Glutamatergic neuron (in vitro differentiated cells): Measurements from ENCODE around the gene GLCE. TPM values are rescaled to one million over a fixed set of nuclear protein-coding genes. Genes with fewer than 3 reads are reported as not detected.

Source experiments
- DNase-seq: peaks from one replicate; pipeline ENCODE4 v3.0.0; 2022
- H3K27ac Mint-ChIP-seq: one replicate; pipeline ENCODE4 v1.8.0; 2020; ENCODE audit warnings: mild to moderate bottlenecking, mixed read lengths, inconsistent platforms; ENCODE audit not compliant: unreplicated experiment
- H3K27me3 Mint-ChIP-seq: one replicate; pipeline ENCODE4 v1.8.0; 2020; ENCODE audit warnings: mild to moderate bottlenecking, moderate library complexity, mixed read lengths, inconsistent platforms; ENCODE audit not compliant: unreplicated experiment
- H3K36me3 Mint-ChIP-seq: one replicate; pipeline ENCODE4 v1.8.0; 2020; ENCODE audit warnings: mild to moderate bottlenecking, mixed read lengths, inconsistent platforms; ENCODE audit not compliant: unreplicated experiment
- H3K4me1 Mint-ChIP-seq: one replicate; pipeline ENCODE4 v1.8.0; 2020; ENCODE audit warnings: mild to moderate bottlenecking, low read depth, mixed read lengths, inconsistent platforms; ENCODE audit not compliant: unreplicated experiment
- H3K4me3 Mint-ChIP-seq: one replicate; pipeline ENCODE4 v1.8.0; 2020; ENCODE audit warnings: mild to moderate bottlenecking, mixed read lengths, inconsistent platforms; ENCODE audit not compliant: unreplicated experiment
- H3K9me3 Mint-ChIP-seq: one replicate; pipeline ENCODE4 v1.8.0; 2020; ENCODE audit warnings: mild to moderate bottlenecking, moderate library complexity, mixed read lengths, inconsistent platforms; ENCODE audit not compliant: unreplicated experiment
- CTCF ChIP-seq: fragments of 200-600 bp; sonication (generic); IDR thresholded peaks from one replicate; pipeline ENCODE4 v1.5.0; 2021; ENCODE audit not compliant: partially characterized antibody, unreplicated experiment
- total RNA-seq: library from RNA; stranded (reverse); fragmentation: NEBNext Ultra II Directional; extraction: Animal tissue kit (Norgen Biotek cat#: 25700); gene quantifications from one replicate; pipeline ENCODE4 v1.2.1, GENCODE V29; 2021; ENCODE audit not compliant: unreplicated experiment

GLCE gene
- total RNA-seq, 1 donor from 2014 or later = 6.7 TPM

GRCh38 chr15:69305204-69305931 lies 144.9 kb downstream of the GLCE start:
- no peak for DNase-seq
- no peaks in the 10 kb centered on the region for H3K36me3 Mint-ChIP-seq
- H3K9me3 Mint-ChIP-seq = peaks cover 2% of the 10 kb centered on the region
- no peaks in the 10 kb centered on the region for H3K4me1 Mint-ChIP-seq
- peaks cover 8% of the 10 kb centered on the region for H3K27me3 Mint-ChIP-seq
- H3K27ac Mint-ChIP-seq = no peak overlapping the region
- no peak for TF ChIP-seq CTCF
- no peak overlapping the region for H3K4me3 Mint-ChIP-seq

GRCh38 chr15:69305933-69306568 lies 145.6 kb downstream of the GLCE start:
- TF ChIP-seq CTCF = no peak
- Mint-ChIP-seq H3K27me3 (peaks cover 8% of the 10 kb centered on the region), H3K27ac (no peak overlapping the region), H3K4me1 (no peaks in the 10 kb centered on the region), H3K36me3 (no peaks in the 10 kb centered on the region), H3K4me3 (no peak overlapping the region), H3K9me3 (peaks cover 2% of the 10 kb centered on the region)
- DNase-seq = no peak

GRCh38 chr15:69307939-69308338 lies 147.5 kb downstream of the GLCE start:
- peaks cover 2% of the 10 kb centered on the region for H3K9me3 Mint-ChIP-seq
- H3K4me1 Mint-ChIP-seq = no peaks in the 10 kb centered on the region
- no peak for TF ChIP-seq CTCF
- no peak overlapping the region for H3K4me3 Mint-ChIP-seq
- DNase-seq = no peak
- peaks cover 10% of the 10 kb centered on the region for H3K27me3 Mint-ChIP-seq
- H3K36me3 Mint-ChIP-seq = no peaks in the 10 kb centered on the region
- H3K27ac Mint-ChIP-seq = no peak overlapping the region

GRCh38 chr15:69308949-69309348 lies 148.5 kb downstream of the GLCE start:
- no peak overlapping the region for H3K27ac Mint-ChIP-seq
- H3K9me3 Mint-ChIP-seq = peaks cover 2% of the 10 kb centered on the region
- TF ChIP-seq CTCF = no peak
- no peaks in the 10 kb centered on the region for H3K36me3 Mint-ChIP-seq
- DNase-seq = no peak
- no peaks in the 10 kb centered on the region for H3K4me1 Mint-ChIP-seq
- no peak overlapping the region for H3K4me3 Mint-ChIP-seq
- peaks cover 10% of the 10 kb centered on the region for H3K27me3 Mint-ChIP-seq

- no peak for TF ChIP-seq CTCF
- Mint-ChIP-seq H3K27ac (no peak overlapping the region), H3K4me1 (no peaks in the 10 kb centered on the region), H3K9me3 (no peaks in the 10 kb centered on the region), H3K36me3 (no peaks in the 10 kb centered on the region), H3K4me3 (no peak overlapping the region), H3K27me3 (peaks cover 8% of the 10 kb centered on the region)
- no peak for DNase-seq
These were observed 150.9 kb downstream of the GLCE start for GRCh38 chr15:69311319-69311721.
